Neural progenitor cell (in vitro differentiated cells): ENCODE results near the gene RPL10.

Source experiments
- EZH2phosphoT487 ChIP-seq: fragments of 200-600 bp; sonication (generic); IDR thresholded peaks from 2 replicates; pipeline ENCODE4 v1.6.1; 2017; ENCODE audit warnings: antibody characterized with exemption
- TF ChIP-seq, protein P1 (sequence below): fragments of 200-600 bp; sonication (generic); IDR thresholded peaks from 2 replicates; pipeline ENCODE4 v1.5.1; 2017; ENCODE audit warnings: antibody characterized with exemption, mild to moderate bottlenecking

- TF ChIP-seq, protein P1, sequence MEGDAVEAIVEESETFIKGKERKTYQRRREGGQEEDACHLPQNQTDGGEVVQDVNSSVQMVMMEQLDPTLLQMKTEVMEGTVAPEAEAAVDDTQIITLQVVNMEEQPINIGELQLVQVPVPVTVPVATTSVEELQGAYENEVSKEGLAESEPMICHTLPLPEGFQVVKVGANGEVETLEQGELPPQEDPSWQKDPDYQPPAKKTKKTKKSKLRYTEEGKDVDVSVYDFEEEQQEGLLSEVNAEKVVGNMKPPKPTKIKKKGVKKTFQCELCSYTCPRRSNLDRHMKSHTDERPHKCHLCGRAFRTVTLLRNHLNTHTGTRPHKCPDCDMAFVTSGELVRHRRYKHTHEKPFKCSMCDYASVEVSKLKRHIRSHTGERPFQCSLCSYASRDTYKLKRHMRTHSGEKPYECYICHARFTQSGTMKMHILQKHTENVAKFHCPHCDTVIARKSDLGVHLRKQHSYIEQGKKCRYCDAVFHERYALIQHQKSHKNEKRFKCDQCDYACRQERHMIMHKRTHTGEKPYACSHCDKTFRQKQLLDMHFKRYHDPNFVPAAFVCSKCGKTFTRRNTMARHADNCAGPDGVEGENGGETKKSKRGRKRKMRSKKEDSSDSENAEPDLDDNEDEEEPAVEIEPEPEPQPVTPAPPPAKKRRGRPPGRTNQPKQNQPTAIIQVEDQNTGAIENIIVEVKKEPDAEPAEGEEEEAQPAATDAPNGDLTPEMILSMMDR: no peak
- TF ChIP-seq EZH2phosphoT487: no peak
Measured at GRCh38 chrX:154397888-154398667, at the start of gene RPL10.
